Frontal cortex (tissue), 4 donors: Measurements from ENCODE around the gene NIPSNAP3A. TPM values are rescaled to one million over a fixed set of nuclear protein-coding genes. Genes with fewer than 3 reads are reported as not detected.

Experiments
- DNase-seq, 2 donors: peaks; one replicate each; pipeline ENCODE4 v3.0.0; 2012; ENCODE audit warnings: low spot score in 2 of 2
- FAIRE-seq: peaks from 2 replicates; lab custom pipeline; 2012; peaks lifted over from hg19 to GRCh38; lab: Jason Lieb, UNC
- total RNA-seq: library from RNA; depleted of rRNA; stranded (reverse); fragments of >200 nt; gene quantifications from one replicate; pipeline ENCODE4 v1.2.3, GENCODE V29; 2014
- donor health status: control.
- donor health status: control.
- donor health status: control.

Gene NIPSNAP3A
- total RNA-seq, 1 donor from 2014 or later = 107 TPM

DNA sequence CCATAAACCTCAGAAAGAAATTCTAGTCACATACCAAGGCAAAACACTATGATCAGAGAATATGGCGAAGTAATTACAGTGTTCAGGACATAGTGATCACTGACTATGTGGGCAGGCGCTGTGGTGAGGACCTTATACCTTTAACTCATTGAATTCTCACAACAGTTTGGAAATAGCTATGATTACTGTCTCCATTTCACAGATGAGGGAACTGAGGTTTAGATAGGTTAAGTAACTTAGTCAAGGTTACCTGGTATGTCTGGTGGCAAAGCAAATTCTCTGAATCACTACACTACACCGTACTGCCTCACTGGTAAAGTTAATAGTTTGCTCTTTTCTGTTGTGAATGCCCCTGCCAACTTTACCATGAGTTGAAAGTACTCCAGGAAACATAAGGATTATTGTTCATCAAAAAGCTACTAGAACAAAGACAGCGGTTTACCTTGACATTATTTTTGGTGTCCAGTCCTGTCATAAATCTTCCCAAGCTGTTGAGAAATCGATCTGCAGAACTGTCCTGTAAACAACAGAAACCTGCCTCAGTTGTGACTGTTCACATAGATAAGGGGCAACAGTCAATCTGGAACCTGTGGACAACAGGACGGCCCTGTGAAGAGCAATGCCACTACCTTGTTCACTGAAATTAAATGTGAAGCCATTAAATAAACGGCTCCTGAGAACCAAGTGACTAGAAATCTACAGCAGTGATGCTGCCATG is 52.7 kb downstream of the NIPSNAP3A start:
- DNase-seq (no peak), FAIRE-seq (no peak)

DNA sequence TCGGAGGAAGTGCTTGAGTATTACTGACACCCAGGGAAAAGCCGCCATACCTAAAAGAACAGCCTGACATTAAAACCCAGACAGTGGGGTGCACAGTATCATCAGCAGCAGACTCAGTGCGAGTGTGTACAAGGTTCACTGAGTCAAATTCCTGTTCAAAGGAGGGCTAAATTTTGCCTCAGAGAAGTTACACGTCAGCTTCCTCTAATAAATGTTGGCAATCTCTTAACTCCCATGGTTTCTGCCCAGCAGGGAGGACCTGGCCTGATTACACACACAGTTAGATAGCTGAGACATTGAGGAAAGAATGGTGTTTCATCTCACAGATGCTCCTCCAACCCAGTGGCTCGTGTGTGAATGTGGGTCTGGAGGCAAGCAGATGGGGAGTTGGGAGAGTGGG is 54.6 kb downstream of the NIPSNAP3A start:
- FAIRE-seq = no peak
- DNase-seq = no peak

DNA sequence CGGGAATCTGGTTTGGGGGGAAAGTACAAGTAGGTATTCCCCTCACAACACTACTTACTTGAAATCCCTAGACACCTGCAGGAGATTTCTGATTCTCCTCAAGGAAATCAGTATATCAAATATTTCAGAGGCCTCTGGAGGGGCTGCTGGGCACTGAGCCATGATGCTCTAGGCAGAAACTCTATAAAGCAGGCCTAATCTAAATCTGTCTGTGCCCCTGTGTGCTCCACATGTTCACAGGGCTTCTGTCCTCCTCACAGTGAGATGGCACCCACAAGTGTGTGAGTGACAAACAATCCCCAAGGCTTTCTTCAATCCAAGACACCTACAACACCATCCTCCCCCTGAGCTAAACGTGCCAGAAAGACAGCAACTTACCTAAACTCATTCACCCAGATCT is 55.4 kb downstream of the NIPSNAP3A start:
- no peak for DNase-seq
- FAIRE-seq = no peak

DNA sequence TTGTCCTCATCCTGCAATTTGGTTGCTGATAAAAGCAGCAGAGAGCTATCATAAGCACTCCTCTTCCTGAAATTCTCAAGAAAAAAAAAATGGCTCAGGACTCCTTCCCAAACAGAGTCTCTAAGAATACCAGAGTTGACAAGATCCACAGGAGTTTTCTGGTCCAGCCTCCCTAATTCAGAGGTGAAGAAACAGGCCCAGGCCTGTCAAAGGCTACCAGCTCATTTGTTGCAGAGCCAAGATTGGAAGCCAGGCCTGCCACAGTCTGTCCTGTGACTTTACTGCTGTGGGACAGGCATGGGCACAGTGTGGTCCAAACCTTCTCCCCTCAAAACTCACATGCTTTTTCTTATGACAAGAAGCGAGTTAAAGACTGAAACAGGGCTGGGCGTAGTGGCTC is 58.0 kb downstream of the NIPSNAP3A start:
- no peak for FAIRE-seq

DNA sequence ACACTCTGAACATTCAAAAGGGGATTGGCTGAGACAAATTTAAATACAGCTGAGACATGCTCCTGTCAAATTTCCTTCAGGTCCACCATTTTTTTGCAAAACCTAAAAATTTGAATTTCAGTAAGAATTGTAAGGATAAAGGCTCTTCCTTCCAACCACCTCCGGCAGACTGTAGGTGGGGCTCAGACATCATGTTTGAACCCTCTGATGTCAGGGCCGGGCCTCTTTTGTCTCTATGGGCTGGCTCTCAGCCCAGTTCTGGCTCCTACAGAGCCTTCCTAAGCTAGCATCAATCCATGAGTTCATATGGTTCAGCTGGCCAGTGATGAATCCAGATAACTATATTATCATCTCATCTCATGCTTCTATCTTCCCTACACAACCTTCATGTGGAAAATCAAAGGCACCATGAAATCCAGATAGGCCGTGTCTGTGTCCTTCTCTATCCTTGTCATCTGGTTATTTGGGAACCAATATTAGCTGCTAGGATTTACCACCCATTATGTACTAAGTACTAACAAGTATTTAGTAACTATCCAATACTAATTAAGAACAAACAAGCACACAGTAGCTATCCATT is 60.6 kb downstream of the NIPSNAP3A start:
- FAIRE-seq (no peak), DNase-seq (peak in 1 of 2 donors; percentile 13)

More for the DNA sequence above, 58.0 kb downstream of the NIPSNAP3A start:
- no peak for DNase-seq

Other genes starting within 250 kb of the NIPSNAP3A start
- gene OR13F1, start 243.4 kb upstream of the NIPSNAP3A start, total RNA-seq = not detected
- gene OR13C4, start 220.5 kb upstream of the NIPSNAP3A start, total RNA-seq = not detected
- gene OR13C3, start 210.8 kb upstream of the NIPSNAP3A start, total RNA-seq = not detected
- not detected for gene OR13C8, start 178.5 kb upstream of the NIPSNAP3A start, total RNA-seq
- 0.41 TPM for gene OR13C5, start 148.3 kb upstream of the NIPSNAP3A start, total RNA-seq
- 0.41 TPM for gene OR13C2, start 142.1 kb upstream of the NIPSNAP3A start, total RNA-seq
- gene OR13C9, start 129.5 kb upstream of the NIPSNAP3A start, total RNA-seq = not detected
- not detected for gene OR13D1, start 53.2 kb upstream of the NIPSNAP3A start, total RNA-seq
- gene NIPSNAP3B, start 16.4 kb downstream of the NIPSNAP3A start, total RNA-seq = 13.5 TPM
- gene ABCA1, start 180.5 kb downstream of the NIPSNAP3A start, total RNA-seq = 28.5 TPM